Heart left ventricle (tissue), 16 donors: Measurements from ENCODE around the gene TTC34. TPM values are rescaled to one million over a fixed set of nuclear protein-coding genes. Genes with fewer than 3 reads are reported as not detected.

Source experiments
- ATAC-seq, 4 donors: fragments of 200-7000 bp; cut with Tn5 transposase; one replicate each; pipeline ENCODE4 v1.9.1; 2020 to 2022; ENCODE audit warnings: moderate library complexity in 4 of 4, mild to moderate bottlenecking in 3 of 4, moderate number of reproducible peaks in 1 of 4
- DNase-seq, 5 donors: peaks; one replicate each; pipeline ENCODE4 v3.0.0-alpha.2; 2020
- H3K27ac ChIP-seq, 12 donors: fragments of 200-600 bp; sonication (generic) in 4 of 12; one replicate each; pipeline versions ENCODE4 v1.5.0 to v1.8.0; 2016 to 2022; ENCODE audit warnings: mild to moderate bottlenecking in 2 of 12
- H3K27me3 ChIP-seq, 9 donors: fragments of 200-600 bp; sonication (generic) in 2 of 9; one replicate each; pipeline versions ENCODE4 v1.5.1 to v1.8.0; 2016 to 2022; ENCODE audit warnings: mild to moderate bottlenecking in 3 of 9
- H3K36me3 ChIP-seq, 9 donors: fragments of 200-600 bp; sonication (generic) in 2 of 9; one replicate each; pipeline versions ENCODE4 v1.5.0 to v1.8.0; 2018 to 2022; ENCODE audit warnings: mild to moderate bottlenecking in 2 of 9
- H3K4me1 ChIP-seq, 12 donors: fragments of 200-600 bp; sonication (generic) in 4 of 12; one replicate each; pipeline versions ENCODE4 v1.5.0 to v1.8.0; 2016 to 2022; ENCODE audit warnings: mild to moderate bottlenecking in 3 of 12
- H3K4me3 ChIP-seq, 12 donors: fragments of 200-600 bp; sonication (generic) in 4 of 12; one replicate each; pipeline versions ENCODE4 v1.5.0 to v1.8.0; 2017 to 2022; ENCODE audit warnings: mild to moderate bottlenecking in 9 of 12, moderate library complexity in 4 of 12
- H3K9me3 ChIP-seq, 12 donors: fragments of 200-600 bp; sonication (generic) in 4 of 12; one replicate each; pipeline versions ENCODE4 v1.5.0 to v1.8.0; 2016 to 2022; ENCODE audit warnings: mild to moderate bottlenecking in 1 of 12
- CTCF ChIP-seq, 12 donors: fragments of 200-600 bp; sonication (generic) in 4 of 12; IDR thresholded peaks; one replicate each; pipeline versions ENCODE4 v1.5.0 to v1.8.0; 2018 to 2022; ENCODE audit warnings: antibody characterized with exemption in 12 of 12, mild to moderate bottlenecking in 5 of 12
- POLR2A ChIP-seq, 2 donors: fragments of 450-650 bp; IDR thresholded peaks; one replicate each; pipeline ENCODE4 v1.6.1; 2017; ENCODE audit warnings: antibody characterized with exemption in 2 of 2, mild to moderate bottlenecking in 2 of 2, moderate library complexity in 2 of 2
- WGBS, 4 donors: extraction: QIAGEN DNeasy Blood & Tissue Kit in 2 of 4; methylation state at CpG; one replicate each; pipeline versions ENCODE4 v1.1.5 to v1.1.7; 2013 to 2018; 5-methylcytosine and 5-hydroxymethylcytosine counted together
- intact Hi-C, 10 donors: fragments of 100-400 bp; cut with DNase I; formaldehyde crosslinking; loops; one replicate each; pipeline versions ENCODE4 v1.11.1 to v1.14.2; 2022
- polyA plus RNA-seq, 2 donors: library from polyadenylated mRNA; stranded (reverse); fragments of 200-250 nt; gene quantifications; one replicate each; pipeline ENCODE4 v1.2.3, GENCODE V29; 2013
- total RNA-seq, 9 donors: library from RNA; depleted of rRNA in 2 of 9; stranded (reverse); fragments of >200 nt in 2 of 9; fragmentation: NEBNext Ultra II Directional in 3 of 9; extraction: Animal tissue kit (Norgen Biotek cat#: 25700) in 3 of 9; gene quantifications; one replicate each; pipeline versions ENCODE4 v1.1.0 to v1.2.4, GENCODE V29; 2016 to 2023
- donor health status: ischemic (EF 13 %, LVEDD 7.1; RV severe dilation, severe dysfunction).
- donor health status: healthy with polysubstance abuse.
- donor health status: DM: no; HTN: yes; CAD: no.
- donor health status: DM: no; HTN: no; CAD: no.
- donor health status: ischemic (EF 25% LVEDD 6.9; RV normal size, moderate dysfunction).
- donor health status: ischemic (EF 25% LVEDD 5.7; RV mildly dilated, moderate dysfunction).
- donor health status: healthy.
- donor health status: DM: yes; HTN: yes; CAD: no.
- donor health status: ischemic (EF 35%, LVEDD 5.7; RV mildly dilated, moderate dysfunction).
- donor health status: nonischemic (EF 11% LVEDD 7.7; RV severe dilation, severe dysfunction).
- donor health status: DM: yes; HTN: yes; CAD: no.
- donor health status: PGD.
- donor health status: ischemic (EF 29% LVEDD 5.4; RV normal size, mild dysfunction).
- donor health status: nonischemic (EF 23%, LVEDD 6.1; RV moderate dilation, normal function).

Gene TTC34
- total and polyA plus RNA-seq, 11 donors: 0.06 to 0.67 (median 0.42) TPM; not detected in 1

- intact Hi-C loops: loop anchor here in 7 of 10 donors (5.0 to 10.0 kb wide), 6 partner anchors 42 to 175 kb away; partner anchors contain the start of genes MMEL1 (in 1 of the 7), PANK4 (in 1 of the 7) and PEX10 (in 1 of the 7)
- H3K36me3 ChIP-seq: peaks cover 0 to 13% (median 0%) of the 10 kb centered on the region in 9 donors
- 96 to 100% (median 97%) methylated on average over 2 to 25 of the region's 25 CpGs for WGBS, 4 donors
- H3K9me3 ChIP-seq: no peaks in the 10 kb centered on the region
- no peak overlapping the region for H3K27ac ChIP-seq
- peak in 3 of 5 donors; percentile 22 to 50 (median 30) for DNase-seq
- no peak overlapping the region for H3K4me3 ChIP-seq
- no peak for TF ChIP-seq POLR2A (IDR thresholded peaks at IDR 0.05)
- TF ChIP-seq CTCF (IDR thresholded peaks at IDR 0.05): no peak
- ATAC-seq: no peak
- peaks cover 0 to 3% (median 0%) of the 10 kb centered on the region in 9 donors for H3K27me3 ChIP-seq
- H3K4me1 ChIP-seq: peaks cover 8 to 39% (median 19%) of the 10 kb centered on the region in 12 donors
Observed at GRCh38 chr1:2589431-2590232, 211.9 kb downstream of the TTC34 start.

- Histone ChIP-seq H3K27me3 (peaks cover 0 to 3% (median 0%) of the 10 kb centered on the region in 9 donors), H3K4me3 (no peak overlapping the region), H3K27ac (no peak overlapping the region), H3K4me1 (peaks cover 8 to 38% (median 22%) of the 10 kb centered on the region in 12 donors), H3K9me3 (no peaks in the 10 kb centered on the region), H3K36me3 (peaks cover 0 to 13% (median 0%) of the 10 kb centered on the region in 9 donors)
- TF ChIP-seq CTCF (IDR thresholded peaks at IDR 0.05): no peak
- no peak for TF ChIP-seq POLR2A (IDR thresholded peaks at IDR 0.05)
- WGBS, 4 donors: 88 to 94% (median 91%) methylated on average over 4 to 23 of the region's 23 CpGs
- ATAC-seq (no peak), DNase-seq (peak in 3 of 5 donors; percentile 25 to 64 (median 31))
- intact Hi-C loops: loop anchor here in 7 of 10 donors (5.0 to 10.0 kb wide), 6 partner anchors 42 to 174 kb away; partner anchors contain the start of genes MMEL1 (in 1 of the 7), PANK4 (in 1 of the 7) and PEX10 (in 1 of the 7)
Observed at GRCh38 chr1:2588661-2589430, 212.6 kb downstream of the TTC34 start.

- Histone ChIP-seq H3K27me3 (peaks cover 0 to 3% (median 0%) of the 10 kb centered on the region in 9 donors), H3K36me3 (peaks cover 0 to 13% (median 0%) of the 10 kb centered on the region in 9 donors), H3K27ac (no peak overlapping the region), H3K4me1 (peaks cover 5 to 32% (median 18%) of the 10 kb centered on the region in 12 donors), H3K9me3 (no peaks in the 10 kb centered on the region), H3K4me3 (peak overlapping the region in 7 of 12 donors; percentile 64 to 95 (median 85))
- intact Hi-C loops: loop anchor here in 7 of 10 donors (2.0 to 10.0 kb wide), 9 partner anchors 39 to 175 kb away; partner anchors contain the start of genes PEX10 (in 2 of the 7), MMEL1 (in 1 of the 7) and PANK4 (in 1 of the 7)
- WGBS, 4 donors: 92 to 95% (median 93%) methylated on average over 4 to 19 of the region's 19 CpGs
- no peak for ATAC-seq
- peak in 3 of 5 donors; percentile 25 to 60 (median 28) for DNase-seq
- TF ChIP-seq CTCF (IDR thresholded peaks at IDR 0.05) (no peak), POLR2A (IDR thresholded peaks at IDR 0.05) (no peak)
Observed at GRCh38 chr1:2587860-2588571, 213.5 kb downstream of the TTC34 start.
